ENCODE measurements around the gene IGDCC3.

The IGDCC3 gene

DNA sequence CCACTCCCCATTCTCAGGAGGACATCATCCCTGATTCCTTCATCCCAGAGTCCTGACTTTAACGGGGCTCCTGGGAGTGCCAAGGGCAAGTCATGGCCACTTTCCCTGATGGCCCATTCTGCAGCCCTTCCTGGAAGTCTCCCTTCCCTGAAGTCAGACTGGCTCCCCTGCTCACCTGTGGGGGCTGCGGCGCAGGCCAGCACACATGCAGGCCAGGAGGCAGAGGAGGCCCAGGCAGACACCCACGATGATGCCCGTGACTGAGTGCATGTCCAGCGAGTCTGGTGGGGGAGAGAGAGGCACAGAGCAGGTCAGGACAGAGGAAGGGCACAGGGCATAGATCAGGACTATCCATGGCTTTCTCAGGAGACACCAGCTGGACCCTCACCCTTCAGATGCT lies 8.6 kb upstream of the IGDCC3 start:
- no peak for DNase-seq

DNA sequence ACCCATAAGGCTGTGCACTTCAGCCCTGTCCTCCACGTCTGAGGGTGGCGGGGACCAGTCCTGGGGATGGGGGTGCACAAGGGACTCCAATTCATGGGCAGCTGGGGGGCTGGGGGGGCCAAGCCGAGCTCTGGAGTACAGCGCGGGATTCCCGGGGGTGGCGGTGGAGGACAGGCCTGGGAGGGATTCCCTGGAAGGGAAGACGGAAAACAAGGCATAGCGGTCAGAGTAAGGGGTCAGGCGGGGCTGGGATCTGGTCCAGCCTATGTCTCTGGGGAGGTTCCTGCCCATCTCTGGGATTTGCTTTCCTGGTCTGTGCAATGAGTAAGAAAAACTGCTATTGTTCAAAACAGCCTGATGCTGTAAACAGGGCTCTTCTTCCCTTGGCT lies 8.1 kb upstream of the IGDCC3 start:
- no peak for DNase-seq

DNA sequence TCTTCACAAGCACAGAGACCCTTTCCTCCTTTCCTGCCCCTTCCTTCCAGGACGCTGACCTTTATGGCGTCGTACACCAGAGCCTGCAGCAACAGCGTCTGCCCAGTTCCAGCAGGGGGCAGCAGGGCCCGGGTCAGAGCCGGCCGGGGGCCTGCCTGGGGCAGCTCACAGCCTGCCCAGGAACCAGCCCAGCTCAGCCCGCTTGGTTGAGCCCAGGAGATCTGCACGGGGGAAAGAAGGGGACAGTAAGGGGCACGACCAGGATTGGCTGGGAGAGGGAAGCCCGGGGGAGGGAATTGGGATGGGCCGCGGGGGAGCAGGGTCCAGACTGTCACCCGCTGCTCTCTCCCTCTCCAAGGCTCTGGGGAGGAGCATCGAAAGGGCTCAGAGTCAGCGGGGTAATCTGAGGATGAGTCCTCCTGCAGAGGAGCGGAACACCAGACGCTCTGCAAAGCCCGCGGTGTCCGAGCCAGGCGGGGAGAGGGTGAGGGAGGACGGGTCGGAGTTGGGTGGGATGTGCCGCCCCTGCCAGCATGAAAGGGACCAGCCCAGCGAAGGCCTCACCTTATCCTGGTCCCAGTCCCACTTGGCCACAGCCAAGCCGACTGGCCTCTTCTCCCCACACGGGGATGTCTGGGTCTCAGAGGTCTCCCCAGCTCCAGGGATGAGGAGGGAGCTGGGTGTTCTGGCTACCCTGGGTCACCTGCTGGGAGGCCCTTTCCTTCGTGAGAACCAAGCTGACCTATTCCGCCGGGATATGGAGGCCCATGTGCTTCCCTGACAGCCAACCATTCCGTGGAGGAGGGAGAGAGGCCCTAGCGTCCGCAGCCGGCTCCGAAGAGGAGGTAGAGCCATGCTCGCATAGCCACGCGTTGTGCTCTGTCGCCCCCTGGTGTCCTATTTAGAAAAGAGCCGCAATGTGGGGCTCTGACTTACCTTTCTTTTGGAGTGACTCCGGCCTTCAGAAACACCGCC lies 7.4 kb upstream of the IGDCC3 start:
- peak; percentile 82 for DNase-seq

DNA sequence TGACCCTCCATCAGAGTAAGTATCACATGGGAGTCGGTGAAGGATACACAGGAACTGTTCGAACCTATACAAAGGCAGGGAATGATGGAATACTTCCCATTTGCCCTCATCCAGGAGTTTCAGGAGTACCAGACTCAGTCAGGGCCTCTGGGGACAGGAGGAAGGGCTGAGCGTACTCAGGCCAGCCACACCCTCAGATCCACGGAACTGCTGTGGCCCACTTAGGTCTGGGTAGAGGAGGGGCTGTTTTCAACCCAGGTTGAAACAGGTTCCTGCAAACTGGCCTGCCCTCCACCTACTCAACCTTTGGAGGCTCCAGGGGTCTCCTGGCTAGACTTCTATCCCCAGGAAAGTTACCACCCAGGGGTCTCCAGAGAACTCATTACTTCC lies 6.7 kb upstream of the IGDCC3 start:
- no peak for DNase-seq

DNA sequence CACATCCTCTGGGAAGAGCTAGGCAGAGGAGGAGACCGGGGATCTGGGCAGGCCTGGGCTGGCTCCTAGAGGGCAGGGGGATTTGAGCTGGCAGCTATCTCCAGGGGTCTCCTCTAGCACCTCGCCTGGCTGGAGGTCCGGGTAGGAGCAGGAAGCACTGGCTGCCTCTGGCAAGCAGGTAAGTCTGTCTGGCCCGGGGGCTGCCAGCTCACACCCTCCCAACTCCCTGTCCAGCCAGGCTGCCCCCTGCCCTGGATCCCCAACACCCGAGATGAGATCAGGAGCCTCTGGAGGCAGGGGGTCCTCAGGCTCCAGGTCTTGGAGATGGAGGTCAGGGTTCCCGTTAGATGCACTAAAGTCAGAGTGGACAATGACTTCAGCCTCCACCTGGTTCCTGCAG lies 6.2 kb upstream of the IGDCC3 start:
- no peak for DNase-seq

DNA sequence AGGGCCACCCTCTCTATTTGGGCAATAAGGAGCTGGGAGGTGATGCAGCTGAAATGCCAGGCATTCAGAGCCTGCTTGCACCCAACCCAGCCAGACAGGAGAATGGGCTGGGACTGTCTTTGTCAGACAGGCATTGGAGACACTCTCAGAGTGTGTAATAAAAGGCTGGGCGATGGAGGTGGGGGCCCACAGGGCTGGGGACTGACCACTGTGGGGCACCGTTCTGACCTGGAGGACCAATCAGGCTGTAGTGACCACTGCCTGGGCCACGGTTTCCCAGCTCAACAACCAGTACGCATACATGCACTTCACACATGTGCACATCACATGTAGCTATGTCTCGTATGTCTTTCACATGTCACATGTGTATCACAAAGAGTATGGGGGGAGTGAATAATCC lies 5.7 kb upstream of the IGDCC3 start:
- no peak for DNase-seq

DNA sequence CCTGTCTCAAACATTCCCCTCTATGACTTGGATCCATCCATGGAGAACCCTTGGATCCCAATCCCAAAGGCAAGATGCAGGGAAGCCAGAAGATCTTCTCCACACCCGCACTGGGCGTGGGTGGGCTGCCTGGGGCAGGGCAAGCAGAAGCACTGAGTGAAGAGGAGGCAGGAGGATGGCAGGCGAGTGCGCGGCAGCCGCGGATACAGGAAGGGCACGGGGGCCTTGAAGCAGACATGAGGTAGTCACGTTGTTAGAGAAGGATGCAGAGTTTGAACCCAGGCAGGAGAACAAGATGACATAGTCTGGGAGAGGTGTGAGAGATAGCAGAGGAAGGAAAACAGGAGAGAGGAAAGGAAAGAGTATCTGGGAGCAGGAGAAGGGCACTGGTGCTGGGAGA lies 5.1 kb upstream of the IGDCC3 start:
- DNase-seq = no peak

DNA sequence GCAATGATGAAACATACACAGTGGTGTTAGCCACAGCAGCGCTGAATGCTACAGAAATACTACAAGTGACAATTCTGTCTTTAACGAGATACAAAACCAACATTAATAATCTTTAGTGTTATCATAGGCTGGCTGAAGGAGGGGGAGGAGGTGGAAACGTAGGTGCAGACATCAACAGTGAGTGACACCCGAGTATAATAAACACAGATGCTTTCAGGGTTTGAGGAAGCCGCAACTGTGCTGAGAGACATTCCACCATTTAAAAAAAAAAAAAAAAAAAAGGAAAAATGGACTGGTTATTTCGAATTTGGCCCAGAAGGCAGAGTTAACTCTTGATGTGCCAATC lies 4.3 kb upstream of the IGDCC3 start:
- no peak for DNase-seq

DNA sequence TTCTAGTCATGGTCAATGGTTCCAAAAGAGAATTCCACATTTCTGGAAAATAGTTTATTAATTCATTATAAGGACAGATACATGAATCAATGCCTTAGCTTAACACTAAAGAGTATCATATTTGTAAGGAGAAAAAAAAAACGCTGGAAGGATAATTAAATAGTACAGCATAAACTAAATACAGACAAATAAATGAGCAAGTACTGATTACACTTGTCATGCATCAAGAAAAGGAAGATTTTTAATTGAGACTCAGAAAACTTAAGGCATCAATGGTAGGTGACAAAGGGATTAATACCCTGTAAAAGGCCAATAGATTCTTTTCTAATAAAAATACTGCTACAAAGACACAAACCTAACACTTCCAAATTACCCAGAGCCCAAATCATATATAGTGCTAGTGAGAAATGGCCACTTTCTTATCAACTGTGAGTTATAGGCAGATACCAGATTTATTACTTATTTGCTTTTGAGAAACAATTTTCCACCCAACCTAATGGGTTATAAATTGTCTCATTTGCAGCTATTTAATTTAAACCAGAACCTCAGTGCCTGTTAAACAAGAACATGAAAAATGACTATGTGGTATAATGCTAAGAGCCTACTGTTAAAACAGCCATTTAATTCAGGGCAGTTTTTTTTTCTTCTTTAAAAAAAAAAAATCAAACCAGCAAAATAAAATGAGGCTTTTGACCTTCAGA lies 3.8 kb upstream of the IGDCC3 start:
- no peak for DNase-seq

DNA sequence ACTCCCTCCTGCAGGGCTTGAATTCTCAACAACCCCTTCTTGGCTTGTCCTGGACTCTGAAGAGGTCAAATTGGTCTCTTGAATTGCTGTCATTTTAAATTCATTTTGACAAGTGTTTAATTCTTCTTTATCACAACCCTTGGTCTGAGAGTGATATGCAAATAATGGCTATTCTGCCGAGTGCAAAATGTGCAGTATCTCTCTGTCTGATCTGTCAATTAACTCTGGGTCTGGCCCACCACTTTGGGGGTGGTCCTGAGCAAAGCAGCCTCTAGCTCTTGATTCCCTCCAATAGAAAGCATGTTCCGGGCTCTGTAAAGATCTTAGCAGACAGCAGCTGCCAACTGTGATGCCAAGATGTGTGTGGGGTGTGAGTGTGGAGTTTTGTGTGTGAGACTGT lies 2.2 kb upstream of the IGDCC3 start:
- DNase-seq = no peak

DNA sequence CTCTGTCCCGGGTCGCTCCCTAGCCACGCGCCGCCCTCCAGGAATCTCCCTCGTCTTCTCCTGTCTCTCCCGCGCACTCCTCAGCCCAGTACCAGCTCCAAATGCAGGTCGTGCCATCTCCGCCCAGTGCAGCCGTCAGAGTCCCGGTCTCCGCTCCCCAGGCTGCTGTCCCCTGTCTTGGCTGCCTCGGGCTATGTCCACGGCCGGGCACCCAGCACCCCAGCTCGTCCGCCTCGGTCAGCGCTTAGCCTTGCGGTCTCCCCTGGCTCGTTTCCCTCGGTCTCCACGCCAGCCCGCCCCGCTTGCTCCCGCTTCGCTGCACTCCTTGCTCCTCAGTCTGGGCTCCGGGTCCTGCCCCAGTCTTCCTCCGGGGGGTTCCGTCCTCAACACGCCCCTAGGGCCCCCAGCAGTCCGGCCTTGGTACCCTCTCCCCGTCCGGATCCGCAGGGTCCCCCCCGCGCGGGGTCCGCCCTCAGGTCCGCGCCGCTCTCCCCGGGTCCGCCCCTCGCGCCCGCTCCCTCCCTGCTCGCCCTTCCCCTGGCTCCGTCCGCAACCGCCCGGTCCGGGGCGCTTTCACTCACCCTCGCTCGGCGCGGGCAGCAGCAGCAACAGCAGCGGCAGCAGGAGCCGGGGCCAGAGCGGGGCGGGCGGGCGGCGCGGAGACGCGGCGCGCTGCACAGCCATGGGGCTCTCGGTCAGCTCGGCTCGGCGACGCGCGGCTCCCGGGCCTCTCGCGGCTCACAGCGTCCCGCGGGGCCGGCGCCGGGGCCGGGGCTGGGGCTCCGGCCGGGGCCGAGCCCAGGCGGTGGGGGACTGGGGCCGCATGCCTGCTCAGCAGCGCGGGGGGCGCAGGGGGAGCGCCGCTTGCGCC lies 462 bp downstream of the IGDCC3 start:
- no peak for DNase-seq

DNA sequence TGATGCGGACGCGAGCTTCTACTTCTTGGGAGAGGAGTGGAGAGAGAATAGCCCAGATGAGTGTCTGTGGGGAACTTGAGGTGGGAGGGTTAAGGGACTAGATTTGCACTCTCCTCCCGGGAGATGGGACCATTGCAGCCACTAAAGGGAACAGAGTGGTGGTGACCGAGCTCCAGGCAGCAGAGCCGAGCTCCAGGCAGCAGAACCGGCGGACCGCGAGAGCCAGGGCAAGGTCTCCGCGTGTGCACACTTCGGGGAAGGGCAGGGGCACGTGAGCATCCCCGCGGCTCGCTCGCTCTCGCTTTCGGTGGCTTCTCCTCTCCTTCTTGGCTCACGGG lies 1.1 kb downstream of the IGDCC3 start:
- no peak for DNase-seq

DNA sequence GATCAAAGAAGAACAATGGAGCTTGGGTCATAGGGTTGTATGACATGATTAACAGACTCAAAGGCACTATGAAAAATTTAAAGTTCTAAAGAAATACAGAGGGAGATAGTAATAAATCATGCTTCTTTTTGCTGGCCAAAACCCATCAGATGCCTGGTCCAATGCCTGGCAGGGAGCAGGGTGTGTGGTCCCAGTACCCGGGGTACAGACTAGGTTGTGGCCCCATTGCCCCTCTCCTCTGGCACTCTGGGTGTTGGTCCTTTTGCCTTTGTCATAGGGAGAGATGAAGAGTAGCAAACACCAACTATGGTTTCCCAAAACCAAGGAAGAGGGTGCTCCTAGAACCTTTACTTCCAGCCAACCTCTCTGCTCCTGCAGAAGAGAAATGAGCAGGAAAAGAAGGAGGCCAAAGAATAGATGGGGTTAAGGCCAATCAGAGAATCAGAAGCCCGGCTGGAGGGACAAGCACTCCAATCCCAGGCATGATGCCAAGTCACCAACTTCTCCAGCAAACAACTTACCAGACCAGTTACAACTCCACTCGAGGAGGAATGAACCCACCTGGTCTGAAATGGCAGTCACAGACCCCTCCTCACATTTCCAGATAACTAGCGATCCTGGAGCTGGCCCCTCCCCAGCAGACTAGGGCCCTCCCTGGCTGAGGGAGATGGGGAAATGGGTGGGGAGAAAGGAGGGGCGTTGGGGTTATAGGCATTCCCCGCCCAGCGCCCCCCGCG lies 1.8 kb downstream of the IGDCC3 start:
- DNase-seq = no peak

DNA sequence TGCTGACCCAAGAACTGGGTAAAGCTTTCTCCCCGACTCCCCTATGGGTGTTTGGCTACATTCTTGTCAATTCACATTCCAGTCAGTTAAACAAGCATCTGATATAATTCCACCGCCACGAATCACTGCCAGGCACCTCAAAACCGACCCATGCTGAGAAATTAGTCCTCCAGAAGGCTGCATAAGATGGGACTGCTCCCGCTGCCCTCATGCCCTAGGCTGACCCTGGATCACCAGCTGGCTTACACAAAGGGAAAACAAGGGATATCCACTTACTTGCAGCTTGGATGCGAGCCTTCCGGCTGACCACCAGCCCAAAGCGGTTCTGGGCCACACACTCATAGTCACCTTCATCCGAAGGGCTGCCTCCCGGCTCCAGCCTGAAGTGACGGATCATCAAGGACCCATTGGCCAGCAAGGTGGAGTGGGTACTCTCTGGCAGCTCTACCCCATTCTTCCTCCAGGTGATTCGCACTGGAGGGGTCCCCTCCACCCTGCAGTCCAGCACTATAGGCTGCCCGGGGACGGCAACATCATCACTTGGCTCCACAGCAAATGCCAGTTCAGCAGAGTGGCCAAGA lies 2.9 kb downstream of the IGDCC3 start:
- DNase-seq = no peak

DNA sequence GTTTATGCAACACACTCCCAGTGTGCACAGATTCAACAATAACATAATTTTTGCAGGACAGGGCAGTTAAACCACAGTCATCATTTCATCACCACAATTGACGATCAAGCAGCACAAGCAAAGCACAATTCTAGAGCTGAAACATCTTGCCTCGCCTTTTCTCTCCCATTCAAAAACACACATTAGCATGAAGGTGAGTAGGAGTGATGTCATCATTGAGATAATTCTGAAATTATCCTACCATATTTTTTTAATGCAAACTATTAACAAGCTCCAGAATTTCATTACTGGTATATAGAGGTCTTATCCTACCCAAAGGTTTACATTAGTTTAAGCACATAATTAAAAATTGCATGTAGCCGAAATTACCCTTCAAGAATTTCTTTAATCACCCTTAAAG lies 3.5 kb downstream of the IGDCC3 start:
- DNase-seq = no peak

DNA sequence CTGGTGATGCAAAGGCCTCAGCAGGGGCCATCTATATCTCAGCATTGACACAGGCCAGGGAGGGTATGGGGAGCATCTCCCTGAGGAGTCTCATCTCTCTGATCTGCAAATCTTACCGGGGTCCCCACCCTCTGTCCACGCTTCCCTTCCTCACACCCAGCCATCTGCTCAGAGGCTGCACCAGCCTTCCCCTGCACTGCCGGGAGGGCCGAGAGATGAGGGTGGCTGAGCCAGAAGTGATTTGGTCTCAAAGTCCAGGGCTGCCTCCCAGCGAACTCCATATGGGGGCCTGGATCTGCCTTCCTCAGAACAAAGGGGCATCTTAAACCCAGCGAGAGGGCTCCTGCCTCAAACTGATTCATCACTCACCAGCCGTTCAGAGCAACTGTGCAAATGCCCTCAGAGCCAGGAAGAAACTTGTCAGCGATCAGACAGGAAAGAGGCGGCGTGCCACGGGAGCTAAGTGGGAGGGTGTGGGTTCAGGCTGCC lies 4.6 kb downstream of the IGDCC3 start:
- no peak for DNase-seq

DNA sequence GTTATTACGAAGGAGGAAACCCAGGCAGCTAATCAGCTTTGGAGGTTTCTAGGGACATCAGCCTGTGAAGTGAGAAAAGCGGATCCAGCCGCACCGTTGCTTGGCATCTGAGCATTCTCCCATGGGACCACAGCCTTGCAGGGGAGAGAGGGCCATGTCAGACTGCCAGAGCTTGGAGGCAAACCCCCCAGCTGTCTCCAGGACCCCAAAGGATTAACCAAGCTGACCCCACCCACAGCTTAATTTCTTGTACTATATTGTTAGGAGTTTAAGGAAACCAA lies 5.1 kb downstream of the IGDCC3 start:
- no peak for DNase-seq

DNA sequence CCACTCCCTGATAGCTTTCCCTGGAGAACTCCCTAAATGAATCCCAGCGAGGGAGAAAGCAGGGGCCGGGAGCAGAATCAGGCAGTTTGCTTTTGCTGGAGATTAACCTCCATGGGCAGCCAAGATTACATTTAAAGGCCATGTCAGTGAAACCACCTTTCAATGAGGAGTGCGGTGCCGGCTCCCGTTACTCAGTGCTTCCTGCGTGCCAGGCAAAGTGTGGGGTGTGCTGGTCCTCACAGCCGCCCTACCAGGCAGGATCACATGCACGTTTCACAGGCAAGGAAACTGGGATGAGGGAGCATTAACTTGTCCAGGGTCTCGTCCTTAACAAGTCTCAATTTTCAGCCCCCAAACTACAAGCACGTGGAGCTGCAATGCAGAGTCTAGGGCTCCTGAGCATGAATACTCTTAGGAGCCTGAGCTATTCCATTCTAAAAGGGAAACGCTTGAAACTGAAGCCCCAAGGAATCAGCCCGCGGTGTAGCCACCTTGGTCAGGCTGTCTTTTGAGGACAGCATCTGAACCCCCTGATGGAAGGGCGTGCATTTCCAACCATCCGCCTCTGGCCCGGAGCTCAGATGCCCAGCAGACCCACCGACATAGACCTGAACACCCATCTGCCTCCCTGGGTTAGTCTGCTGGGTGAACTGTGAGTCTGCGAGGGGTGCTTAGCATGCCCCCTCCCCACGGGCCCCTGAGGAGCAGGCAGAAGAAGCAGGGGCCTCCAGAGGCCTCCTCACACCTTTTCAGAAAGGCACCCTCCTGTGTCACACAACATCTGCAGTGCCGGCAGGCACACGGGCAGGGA lies 5.6 kb downstream of the IGDCC3 start:
- no peak for DNase-seq

DNA sequence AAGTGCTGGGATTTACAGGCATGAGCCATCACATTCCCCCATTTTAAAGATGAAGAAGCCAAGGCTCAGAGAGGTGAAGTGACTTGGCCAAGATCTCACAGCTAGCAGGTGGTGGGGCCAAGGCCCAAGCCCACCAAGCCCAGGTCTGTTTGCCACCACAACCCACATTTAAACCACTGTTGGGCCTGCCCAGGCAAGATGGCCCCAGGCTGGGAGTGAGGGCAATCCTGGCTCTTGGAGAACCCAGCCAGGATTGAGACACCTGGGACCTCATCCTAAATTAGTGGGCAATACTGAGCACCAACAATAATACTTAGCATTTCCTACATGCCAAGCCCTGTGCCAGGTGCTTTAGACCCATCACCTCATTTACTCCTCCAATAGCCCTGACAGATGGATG lies 6.9 kb downstream of the IGDCC3 start:
- DNase-seq = no peak

DNA sequence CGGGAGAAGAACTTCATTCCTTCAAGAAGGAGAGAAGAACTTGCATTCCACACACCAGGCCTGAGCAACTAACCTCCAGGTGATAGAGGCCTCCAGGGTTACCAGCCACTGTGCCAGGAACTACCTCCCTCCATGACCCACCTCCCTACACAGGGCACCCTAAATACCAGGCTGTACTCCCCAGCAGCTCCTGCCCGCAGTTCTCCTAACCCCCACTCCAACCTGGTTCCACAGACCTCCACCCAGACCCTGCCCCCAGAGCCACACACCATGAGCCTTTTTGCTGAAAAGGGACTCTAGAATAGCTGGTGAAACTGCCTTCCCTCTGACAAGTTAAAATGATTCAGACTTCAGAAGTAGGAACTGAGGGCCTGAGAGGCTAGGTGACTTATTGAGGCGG lies 8.2 kb downstream of the IGDCC3 start:
- DNase-seq = no peak

DNA sequence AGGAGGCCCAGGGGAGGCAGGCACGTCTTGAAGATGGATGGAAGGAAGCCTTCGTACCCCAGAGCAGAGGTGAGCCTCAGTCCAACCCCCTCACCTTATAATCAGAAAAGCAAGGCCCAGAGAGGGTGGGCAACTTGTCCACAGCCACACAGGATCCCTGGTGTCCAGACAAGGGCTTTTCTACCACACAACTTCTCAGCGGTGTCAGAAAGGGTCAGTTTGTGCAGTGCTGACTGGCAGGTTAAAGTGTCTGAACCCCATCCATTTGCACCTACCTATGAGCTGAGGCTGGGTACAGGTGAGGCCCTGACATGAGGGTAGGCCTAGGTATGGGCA lies 8.6 kb downstream of the IGDCC3 start:
- no peak for DNase-seq

Measured in COR-L47 (cell line).